ENCODE results near the gene CDC6. TPM values are rescaled to one million over a fixed set of nuclear protein-coding genes. Genes with fewer than 3 reads are reported as not detected.

The CDC6 gene
- 31.1 and 111 TPM in 2 replicates for total RNA-seq (2014; rRNA removed; shearing (Covaris generic); ENCODE audit: low replicate concordance)

GRCh38 chr17:40287494-40288369 is at the start of gene CDC6:
TSS of gene CDC6 (plus strand) at chr17:40287879. CDS start at chr17:40289421, 1,542 bp downstream.
- Histone ChIP-seq H3K9me3 (no peaks in the 10 kb centered on the region), H3K27me3 (no peaks in the 10 kb centered on the region), H3K36me3 (peaks cover 41% of the 10 kb centered on the region), H3K4me3 (peak within 1 kb of the TSS; percentile 94)
- peak; percentile 99 for DNase-seq

GRCh38 chr17:40241252-40241834 is 46.3 kb upstream of the CDC6 start:
- Histone ChIP-seq H3K4me3 (no peak overlapping the region), H3K9me3 (no peaks in the 10 kb centered on the region), H3K27me3 (no peaks in the 10 kb centered on the region), H3K36me3 (peaks cover 6% of the 10 kb centered on the region)
- DNase-seq = no peak

GRCh38 chr17:40242774-40243173 is 44.9 kb upstream of the CDC6 start:
- Histone ChIP-seq H3K36me3 (peaks cover 6% of the 10 kb centered on the region), H3K27me3 (no peaks in the 10 kb centered on the region), H3K4me3 (no peak overlapping the region), H3K9me3 (no peaks in the 10 kb centered on the region)
- no peak for DNase-seq

GRCh38 chr17:40243761-40244160 is 43.9 kb upstream of the CDC6 start:
- peaks cover 2% of the 10 kb centered on the region; the same call in 1 of the 2 replicates for H3K36me3 ChIP-seq
- no peak for DNase-seq
- H3K9me3 ChIP-seq = no peaks in the 10 kb centered on the region
- no peaks in the 10 kb centered on the region for H3K27me3 ChIP-seq
- no peak overlapping the region for H3K4me3 ChIP-seq

- no peak for DNase-seq
- H3K27me3 ChIP-seq = no peaks in the 10 kb centered on the region
- H3K36me3 ChIP-seq = peaks cover 2% of the 10 kb centered on the region; the same call in 1 of the 2 replicates
- no peaks in the 10 kb centered on the region for H3K9me3 ChIP-seq
- H3K4me3 ChIP-seq = no peak overlapping the region
Measured at GRCh38 chr17:40244255-40244654, 43.4 kb upstream of the CDC6 start.

- no peaks in the 10 kb centered on the region for H3K9me3 ChIP-seq
- peaks cover 2% of the 10 kb centered on the region; the same call in 1 of the 2 replicates for H3K36me3 ChIP-seq
- no peaks in the 10 kb centered on the region for H3K27me3 ChIP-seq
- no peak for DNase-seq
- H3K4me3 ChIP-seq = no peak overlapping the region
Measured at GRCh38 chr17:40247926-40248495, 39.7 kb upstream of the CDC6 start.

- Histone ChIP-seq H3K4me3 (no peak overlapping the region), H3K9me3 (no peaks in the 10 kb centered on the region), H3K36me3 (peaks cover 2% of the 10 kb centered on the region; the same call in 1 of the 2 replicates), H3K27me3 (no peaks in the 10 kb centered on the region)
- no peak for DNase-seq
Measured at GRCh38 chr17:40248507-40248906, 39.2 kb upstream of the CDC6 start.

- Histone ChIP-seq H3K9me3 (no peaks in the 10 kb centered on the region), H3K36me3 (peaks cover 5% of the 10 kb centered on the region), H3K4me3 (no peak overlapping the region), H3K27me3 (no peaks in the 10 kb centered on the region)
- peak; percentile 78 for DNase-seq
Measured at GRCh38 chr17:40251576-40251975, 36.1 kb upstream of the CDC6 start.

- Histone ChIP-seq H3K36me3 (peaks cover 22% of the 10 kb centered on the region), H3K27me3 (no peaks in the 10 kb centered on the region), H3K4me3 (no peak overlapping the region), H3K9me3 (no peaks in the 10 kb centered on the region)
- peak; percentile 19 for DNase-seq
Measured at GRCh38 chr17:40253565-40253964, 34.1 kb upstream of the CDC6 start.

- Histone ChIP-seq H3K27me3 (no peaks in the 10 kb centered on the region), H3K4me3 (no peak overlapping the region), H3K9me3 (no peaks in the 10 kb centered on the region), H3K36me3 (peaks cover 54% of the 10 kb centered on the region)
- no peak for DNase-seq
Measured at GRCh38 chr17:40259505-40259904, 28.2 kb upstream of the CDC6 start.

GRCh38 chr17:40260528-40260927 is 27.2 kb upstream of the CDC6 start:
- Histone ChIP-seq H3K4me3 (no peak overlapping the region), H3K27me3 (no peaks in the 10 kb centered on the region), H3K36me3 (peaks cover 61% of the 10 kb centered on the region), H3K9me3 (no peaks in the 10 kb centered on the region)
- no peak for DNase-seq

- no peaks in the 10 kb centered on the region for H3K9me3 ChIP-seq
- H3K4me3 ChIP-seq = no peak overlapping the region
- H3K27me3 ChIP-seq = no peaks in the 10 kb centered on the region
- peaks cover 55% of the 10 kb centered on the region for H3K36me3 ChIP-seq
- DNase-seq = no peak
Measured at GRCh38 chr17:40264458-40265185, 23.1 kb upstream of the CDC6 start.

GRCh38 chr17:40265337-40265736 is 22.3 kb upstream of the CDC6 start:
- no peak for DNase-seq
- Histone ChIP-seq H3K36me3 (peaks cover 53% of the 10 kb centered on the region), H3K4me3 (no peak overlapping the region), H3K27me3 (no peaks in the 10 kb centered on the region), H3K9me3 (no peaks in the 10 kb centered on the region)

GRCh38 chr17:40266882-40267281 is 20.8 kb upstream of the CDC6 start:
- no peak for DNase-seq
- no peak overlapping the region for H3K4me3 ChIP-seq
- peaks cover 56% of the 10 kb centered on the region for H3K36me3 ChIP-seq
- no peaks in the 10 kb centered on the region for H3K9me3 ChIP-seq
- no peaks in the 10 kb centered on the region for H3K27me3 ChIP-seq

GRCh38 chr17:40268141-40268712 is 19.5 kb upstream of the CDC6 start:
- H3K4me3 ChIP-seq = no peak overlapping the region
- no peak for DNase-seq
- H3K27me3 ChIP-seq = no peaks in the 10 kb centered on the region
- peaks cover 59% of the 10 kb centered on the region for H3K36me3 ChIP-seq
- H3K9me3 ChIP-seq = no peaks in the 10 kb centered on the region

GRCh38 chr17:40278414-40278813 is 9.3 kb upstream of the CDC6 start:
- H3K4me3 ChIP-seq = no peak overlapping the region
- DNase-seq = no peak
- H3K9me3 ChIP-seq = no peaks in the 10 kb centered on the region
- no peaks in the 10 kb centered on the region for H3K27me3 ChIP-seq
- H3K36me3 ChIP-seq = peaks cover 60% of the 10 kb centered on the region
